Muscle of leg (tissue), 11 donors: ENCODE data around the gene CGB5. TPM values are rescaled to one million over a fixed set of nuclear protein-coding genes. Genes with fewer than 3 reads are reported as not detected.

ENCODE experiments used
- DNase-seq: peaks from one replicate; pipeline ENCODE4 v3.0.0; 2013
- H3K27ac ChIP-seq: one replicate; pipeline ENCODE4 v1.5.1; 2013; ENCODE audit warnings: mild to moderate bottlenecking, low read length, control low read depth
- H3K27me3 ChIP-seq: one replicate; pipeline ENCODE4 v1.6.1; 2013; ENCODE audit warnings: low read length; ENCODE audit not compliant: control insufficient read depth, insufficient read depth
- H3K36me3 ChIP-seq: one replicate; pipeline ENCODE4 v1.6.1; 2013; ENCODE audit warnings: low read length; ENCODE audit not compliant: control insufficient read depth, insufficient read depth
- H3K4me1 ChIP-seq: one replicate; pipeline ENCODE4 v1.6.1; 2013; ENCODE audit warnings: low read length; ENCODE audit not compliant: control insufficient read depth, insufficient read depth
- H3K4me3 ChIP-seq: one replicate; pipeline ENCODE4 v1.5.1; 2013; ENCODE audit warnings: low read length, control low read depth
- H3K9me3 ChIP-seq: replicated peaks from 2 replicates; pipeline ENCODE4 v1.6.1; 2013; ENCODE audit warnings: low read depth, low read length; ENCODE audit not compliant: control insufficient read depth
- WGBS: methylation state at CpG from one replicate; pipeline ENCODE4 v1.1.5; 2013; ENCODE audit warnings: missing lambda C conversion rate; ENCODE audit not compliant: insufficient coverage; 5-methylcytosine and 5-hydroxymethylcytosine counted together
- polyA plus RNA-seq, 8 donors: library from polyadenylated mRNA; unstranded; fragments of 120-200 nt; gene quantifications; one replicate each; pipeline versions ENCODE4 v1.2.1 to v1.2.3, GENCODE V29; 2013; ENCODE audit warnings: inconsistent platforms in 1 of 8, low replicate concordance in 1 of 8; ENCODE audit not compliant: insufficient read length in 8 of 8, insufficient read depth in 1 of 8
- total RNA-seq: library from RNA; stranded (reverse); fragments of 120-200 nt; gene quantifications from one replicate; pipeline ENCODE4 v1.2.4, GENCODE V29; 2013

CGB5 gene
- total and polyA plus RNA-seq, 9 donors, result 0.23 to 1.4 (median 0.51) TPM; not detected in 5

GRCh38 chr19:49085868-49086232, 42.2 kb downstream of the CGB5 start:
- WGBS, result 0% methylated on average over 14 of the region's 14 CpGs
- peak overlapping the region; percentile 100 for H3K4me3 ChIP-seq
- peaks cover 4% of the 10 kb centered on the region for H3K27me3 ChIP-seq
- peaks cover 21% of the 10 kb centered on the region for H3K4me1 ChIP-seq
- DNase-seq, result no peak
- no peaks in the 10 kb centered on the region for H3K9me3 ChIP-seq
- H3K36me3 ChIP-seq, result peaks cover 32% of the 10 kb centered on the region
- H3K27ac ChIP-seq, result peak overlapping the region; percentile 98

GRCh38 chr19:49086296-49086695, 42.6 kb downstream of the CGB5 start:
- no peak for DNase-seq
- Histone ChIP-seq H3K4me3 (peak overlapping the region; percentile 100), H3K27ac (peak overlapping the region; percentile 98), H3K27me3 (peaks cover 4% of the 10 kb centered on the region), H3K36me3 (peaks cover 35% of the 10 kb centered on the region), H3K4me1 (peaks cover 21% of the 10 kb centered on the region), H3K9me3 (no peaks in the 10 kb centered on the region)
- WGBS, result 63% methylated on average over 5 of the region's 11 CpGs

- Histone ChIP-seq H3K4me3 (no peak overlapping the region), H3K9me3 (no peaks in the 10 kb centered on the region), H3K4me1 (peaks cover 25% of the 10 kb centered on the region), H3K36me3 (peaks cover 62% of the 10 kb centered on the region), H3K27ac (no peak overlapping the region), H3K27me3 (no peaks in the 10 kb centered on the region)
- 96% methylated on average over 15 of the region's 17 CpGs for WGBS
- no peak for DNase-seq
These were observed 47.9 kb downstream of the CGB5 start for GRCh38 chr19:49091391-49092038.

- WGBS, result 89% methylated on average over 4 of the region's 6 CpGs
- no peaks in the 10 kb centered on the region for H3K27me3 ChIP-seq
- no peak for DNase-seq
- peaks cover 25% of the 10 kb centered on the region for H3K4me1 ChIP-seq
- H3K4me3 ChIP-seq, result no peak overlapping the region
- H3K36me3 ChIP-seq, result peaks cover 64% of the 10 kb centered on the region
- H3K9me3 ChIP-seq, result no peaks in the 10 kb centered on the region
- H3K27ac ChIP-seq, result no peak overlapping the region
These were observed 49.0 kb downstream of the CGB5 start for GRCh38 chr19:49092686-49093085.

Other genes with a start within 250 kb of the CGB5 start
- 18.8 TPM for gene BCAT2, start 232.8 kb upstream of the CGB5 start, total RNA-seq
- gene BCAT2, start 232.8 kb upstream of the CGB5 start, polyA plus RNA-seq, result 10 to 100 TPM; 21.2 to 32.7 (median 24.6) TPM
- gene HSD17B14, start 207.4 kb upstream of the CGB5 start, total RNA-seq, result 2.7 TPM
- gene HSD17B14, start 207.4 kb upstream of the CGB5 start, polyA plus RNA-seq, result 1 to 10 TPM; 1.9 to 8.3 (median 4.3) TPM
- 18.7 TPM for gene PLEKHA4, start 175.2 kb upstream of the CGB5 start, total RNA-seq
- 10 to 100 TPM; 34.9 to 59.0 (median 38.4) TPM for gene PLEKHA4, start 175.2 kb upstream of the CGB5 start, polyA plus RNA-seq
- 32.2 TPM for gene PPP1R15A, start 171.4 kb upstream of the CGB5 start, total RNA-seq
- 10 to 100 TPM; 49.0 to 84.7 (median 57.3) TPM for gene PPP1R15A, start 171.4 kb upstream of the CGB5 start, polyA plus RNA-seq
- 0.09 TPM for gene TULP2, start 145.1 kb upstream of the CGB5 start, total RNA-seq
- gene TULP2, start 145.1 kb upstream of the CGB5 start, polyA plus RNA-seq, result under 1 TPM in 7 of 8 donors, not detected in 1; 0.13 to 0.88 (median 0.46) TPM
- 97.3 TPM for gene NUCB1, start 143.5 kb upstream of the CGB5 start, total RNA-seq
- gene NUCB1, start 143.5 kb upstream of the CGB5 start, polyA plus RNA-seq, result 100 to 1,000 TPM; 141 to 216 (median 175) TPM
- 0.31 TPM for gene DHDH, start 110.1 kb upstream of the CGB5 start, total RNA-seq
- 1 to 10 TPM in 1 of 8 donors, under 1 TPM in 7; 0.20 to 1.9 (median 0.42) TPM for gene DHDH, start 110.1 kb upstream of the CGB5 start, polyA plus RNA-seq
- 27.1 TPM for gene BAX, start 89.0 kb upstream of the CGB5 start, total RNA-seq
- gene BAX, start 89.0 kb upstream of the CGB5 start, polyA plus RNA-seq, result 10 to 100 TPM; 33.9 to 52.4 (median 44.7) TPM
- gene FTL, start 78.5 kb upstream of the CGB5 start, total RNA-seq, result 786 TPM
- gene FTL, start 78.5 kb upstream of the CGB5 start, polyA plus RNA-seq, result 100 to 1,000 TPM; 576 to 914 (median 741) TPM
- 43.8 TPM for gene GYS1, start 50.5 kb upstream of the CGB5 start, total RNA-seq
- gene GYS1, start 50.5 kb upstream of the CGB5 start, polyA plus RNA-seq, result 10 to 100 TPM; 47.3 to 87.3 (median 65.3) TPM
- 63.8 TPM for gene RUVBL2, start 50.0 kb upstream of the CGB5 start, total RNA-seq
- 10 to 100 TPM; 55.3 to 72.5 (median 66.9) TPM for gene RUVBL2, start 50.0 kb upstream of the CGB5 start, polyA plus RNA-seq
- not detected for gene LHB, start 26.8 kb upstream of the CGB5 start, total RNA-seq
- gene LHB, start 26.8 kb upstream of the CGB5 start, polyA plus RNA-seq, result not detected
- gene CGB3, start 19.5 kb upstream of the CGB5 start, total RNA-seq, result 0.22 TPM
- gene CGB3, start 19.5 kb upstream of the CGB5 start, polyA plus RNA-seq, result under 1 TPM in 2 of 8 donors, not detected in 6; 0.57 to 0.60 TPM
- not detected for gene CGB2, start 12.0 kb upstream of the CGB5 start, total RNA-seq
- under 1 TPM in 1 of 8 donors, not detected in 7; 0.27 TPM for gene CGB2, start 12.0 kb upstream of the CGB5 start, polyA plus RNA-seq
- gene CGB1, start 7.0 kb upstream of the CGB5 start, total RNA-seq, result not detected
- gene CGB1, start 7.0 kb upstream of the CGB5 start, polyA plus RNA-seq, result not detected
- gene CGB8, start 5.3 kb downstream of the CGB5 start, total RNA-seq, result 0.31 TPM
- under 1 TPM in 4 of 8 donors, not detected in 4; 0.20 to 0.58 (median 0.25) TPM for gene CGB8, start 5.3 kb downstream of the CGB5 start, polyA plus RNA-seq
- 0.53 TPM for gene CGB7, start 13.9 kb downstream of the CGB5 start, total RNA-seq
- gene CGB7, start 13.9 kb downstream of the CGB5 start, polyA plus RNA-seq, result 1 to 10 TPM in 4 of 8 donors, under 1 TPM in 4; 0.34 to 1.4 (median 0.87) TPM
- gene NTF4, start 21.0 kb downstream of the CGB5 start, total RNA-seq, result 1.6 TPM
- gene NTF4, start 21.0 kb downstream of the CGB5 start, polyA plus RNA-seq, result 1 to 10 TPM; 2.5 to 5.2 (median 3.6) TPM
- 2.8 TPM for gene KCNA7, start 28.9 kb downstream of the CGB5 start, total RNA-seq
- gene KCNA7, start 28.9 kb downstream of the CGB5 start, polyA plus RNA-seq, result 1 to 10 TPM; 4.4 to 8.1 (median 6.4) TPM
- 157 TPM for gene SNRNP70, start 41.6 kb downstream of the CGB5 start, total RNA-seq
- gene SNRNP70, start 41.6 kb downstream of the CGB5 start, polyA plus RNA-seq, result 100 to 1,000 TPM; 173 to 276 (median 221) TPM
- gene LIN7B, start 70.5 kb downstream of the CGB5 start, total RNA-seq, result 11.6 TPM
- gene LIN7B, start 70.5 kb downstream of the CGB5 start, polyA plus RNA-seq, result 10 to 100 TPM in 6 of 8 donors, 1 to 10 TPM in 2; 9.6 to 14.4 (median 11.2) TPM
- gene C19orf73, start 75.3 kb downstream of the CGB5 start, total RNA-seq, result 0.35 TPM
- 1 to 10 TPM in 2 of 8 donors, under 1 TPM in 6; 0.33 to 1.2 (median 0.72) TPM for gene C19orf73, start 75.3 kb downstream of the CGB5 start, polyA plus RNA-seq
- 5.5 TPM for gene PPFIA3, start 75.7 kb downstream of the CGB5 start, total RNA-seq
- 10 to 100 TPM in 1 of 8 donors, 1 to 10 TPM in 7; 7.2 to 11.1 (median 8.3) TPM for gene PPFIA3, start 75.7 kb downstream of the CGB5 start, polyA plus RNA-seq
- 105 TPM for gene HRC, start 111.5 kb downstream of the CGB5 start, total RNA-seq
- gene HRC, start 111.5 kb downstream of the CGB5 start, polyA plus RNA-seq, result 100 to 1,000 TPM; 106 to 172 (median 135) TPM
- 13.1 TPM for gene TRPM4, start 113.9 kb downstream of the CGB5 start, total RNA-seq
- gene TRPM4, start 113.9 kb downstream of the CGB5 start, polyA plus RNA-seq, result 10 to 100 TPM; 24.0 to 52.5 (median 36.4) TPM